ENCODE measurements around the gene PLEKHA4.

PLEKHA4 gene

GRCh38 chr19:48833977-48834376 lies 34.4 kb downstream of the PLEKHA4 start:
- no peak for DNase-seq (ENCODE audit: low read depth in 4 of 4, low spot score in 1 of 4)

- DNase-seq (ENCODE audit: low read depth in 4 of 4, low spot score in 1 of 4), result no peak
Measured at GRCh38 chr19:48833049-48833448, 35.4 kb downstream of the PLEKHA4 start.

DNA sequence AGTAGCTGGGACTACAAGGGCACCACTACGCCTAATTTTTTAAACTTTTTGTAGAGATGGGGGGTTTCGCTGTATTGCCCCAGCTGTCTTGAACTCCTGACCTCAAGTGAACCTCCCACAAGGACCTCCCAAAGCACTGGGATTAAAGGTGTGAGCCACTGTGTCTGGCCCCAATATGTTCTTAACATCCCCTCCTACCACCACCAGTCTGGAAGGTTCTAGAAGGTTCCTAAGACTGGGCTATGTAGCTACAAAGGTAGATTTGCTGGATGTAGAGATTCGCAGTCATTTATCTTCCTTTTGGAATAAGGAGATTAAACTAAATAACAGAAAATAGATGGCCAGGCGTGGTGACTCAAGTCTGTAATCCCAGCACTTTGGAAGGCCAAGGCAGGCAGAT lies 37.5 kb downstream of the PLEKHA4 start:
- DNase-seq (ENCODE audit: low read depth in 4 of 4, low spot score in 1 of 4), result no peak

- no peak for DNase-seq (ENCODE audit: low read depth in 4 of 4, low spot score in 1 of 4)
Measured at GRCh38 chr19:48830088-48830487, 38.3 kb downstream of the PLEKHA4 start.

DNA sequence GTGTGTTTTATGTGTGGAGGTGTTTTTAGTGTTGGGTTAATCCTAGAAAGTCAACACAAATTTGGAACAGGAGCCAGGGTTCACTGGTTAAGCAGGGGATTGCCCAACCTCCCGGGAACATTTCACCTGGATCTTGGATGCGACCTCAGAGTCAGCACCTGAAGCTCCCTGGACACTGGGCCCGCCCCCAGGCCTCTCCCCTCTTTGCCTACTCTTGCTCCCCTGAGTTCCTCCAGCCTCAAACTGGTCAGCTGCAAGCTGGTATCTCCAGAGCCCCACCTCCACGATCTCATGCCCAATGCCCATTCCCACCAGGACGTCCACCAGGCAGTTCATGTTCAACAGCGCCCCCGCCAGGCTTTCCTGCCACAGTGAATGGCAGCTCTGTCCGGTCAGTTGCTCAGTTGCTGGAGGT lies 41.8 kb downstream of the PLEKHA4 start:
- DNase-seq (ENCODE audit: low read depth in 4 of 4, low spot score in 1 of 4), result no peak

DNA sequence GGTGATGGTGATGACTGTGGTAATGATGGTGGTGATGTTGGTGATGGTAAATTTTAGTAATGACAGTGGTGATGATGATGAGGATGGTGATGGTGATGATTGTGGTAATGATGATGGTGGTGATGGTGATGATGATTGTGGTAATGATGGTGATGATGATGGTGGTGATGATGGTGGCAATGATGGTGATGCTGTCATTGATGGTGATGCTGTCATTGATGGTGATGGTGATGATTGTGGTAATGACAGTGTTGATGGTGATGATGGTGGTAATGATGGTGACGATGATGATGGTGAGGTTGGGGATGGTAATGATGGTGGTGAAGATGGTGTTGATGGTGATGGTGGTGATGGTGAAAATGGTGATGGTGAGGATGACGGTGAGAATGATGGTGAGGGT lies 45.9 kb downstream of the PLEKHA4 start:
- no peak for DNase-seq (ENCODE audit: low read depth in 4 of 4, low spot score in 1 of 4)

DNA sequence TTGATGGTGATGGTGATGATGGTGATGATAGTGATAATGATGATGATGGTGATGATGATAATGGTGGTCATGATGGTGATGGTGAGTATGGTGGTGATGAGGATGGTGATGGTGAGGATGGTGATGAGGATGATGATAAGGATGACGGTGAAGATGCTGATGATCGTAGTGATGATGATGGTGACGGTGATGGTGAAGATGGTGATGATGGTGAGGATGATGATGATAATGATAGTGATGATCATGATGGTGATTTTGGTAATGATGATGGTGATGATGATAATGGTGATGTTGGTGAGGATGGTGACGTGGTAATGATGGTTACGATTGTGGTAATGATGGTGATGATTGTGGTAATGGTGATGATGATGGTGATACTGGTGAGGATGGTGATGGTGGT lies 46.8 kb downstream of the PLEKHA4 start:
- no peak for DNase-seq (ENCODE audit: low read depth in 4 of 4, low spot score in 1 of 4)

GRCh38 chr19:48819366-48819816 lies 49.0 kb downstream of the PLEKHA4 start:
- no peak for DNase-seq (ENCODE audit: low read depth in 4 of 4, low spot score in 1 of 4)

GRCh38 chr19:48818234-48818820 lies 50.1 kb downstream of the PLEKHA4 start:
- no peak for DNase-seq (ENCODE audit: low read depth in 4 of 4, low spot score in 1 of 4)

DNA sequence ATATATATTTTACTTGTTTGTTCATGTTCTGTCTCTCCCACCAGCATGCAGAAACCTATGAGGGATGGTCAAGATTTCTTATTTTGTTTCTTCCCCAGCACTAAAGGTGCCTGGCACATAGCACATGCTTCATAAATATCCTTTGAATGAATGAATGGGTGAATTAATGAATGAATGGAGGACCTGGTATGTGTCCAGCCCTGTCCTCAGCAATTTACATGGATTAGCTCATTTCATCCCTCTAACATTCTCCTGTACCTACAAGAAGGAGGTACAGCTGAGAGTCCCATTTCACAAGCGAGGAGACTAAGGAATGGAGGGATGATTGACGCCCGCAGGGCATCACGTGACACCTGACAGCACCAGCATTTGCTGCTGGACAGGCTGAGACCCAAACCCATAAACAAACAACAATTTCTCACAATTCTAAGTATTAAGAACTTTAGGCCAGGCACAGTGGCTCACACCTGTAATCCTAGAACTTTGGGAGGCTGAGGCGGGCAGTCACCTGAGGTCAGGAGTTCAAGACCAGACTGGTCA lies 50.8 kb downstream of the PLEKHA4 start:
- DNase-seq (ENCODE audit: low read depth in 4 of 4, low spot score in 1 of 4), result no peak

- no peak for DNase-seq (ENCODE audit: low read depth in 4 of 4, low spot score in 1 of 4)
Measured at GRCh38 chr19:48815870-48816501, 52.4 kb downstream of the PLEKHA4 start.

DNA sequence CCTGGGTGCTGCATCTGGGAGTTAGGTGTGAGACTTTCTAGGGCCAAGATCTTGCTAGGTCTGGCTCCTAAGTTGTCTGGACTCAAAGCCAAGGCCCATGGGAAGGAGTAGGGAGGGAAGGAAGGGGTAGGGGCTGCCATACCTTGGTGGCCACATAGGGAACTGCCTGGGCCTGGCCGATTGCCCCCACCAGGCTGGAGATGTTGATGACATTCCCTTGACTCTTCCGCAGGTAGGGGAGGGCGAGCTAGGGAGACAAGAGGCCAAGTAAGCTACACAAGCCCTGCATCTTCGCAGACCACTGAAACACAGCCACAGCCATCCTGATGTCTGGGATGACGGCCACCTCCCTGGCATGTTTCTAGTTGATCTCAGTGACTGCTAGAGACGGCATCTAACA lies 53.5 kb downstream of the PLEKHA4 start:
- DNase-seq (ENCODE audit: low read depth in 4 of 4, low spot score in 1 of 4), result no peak

DNA sequence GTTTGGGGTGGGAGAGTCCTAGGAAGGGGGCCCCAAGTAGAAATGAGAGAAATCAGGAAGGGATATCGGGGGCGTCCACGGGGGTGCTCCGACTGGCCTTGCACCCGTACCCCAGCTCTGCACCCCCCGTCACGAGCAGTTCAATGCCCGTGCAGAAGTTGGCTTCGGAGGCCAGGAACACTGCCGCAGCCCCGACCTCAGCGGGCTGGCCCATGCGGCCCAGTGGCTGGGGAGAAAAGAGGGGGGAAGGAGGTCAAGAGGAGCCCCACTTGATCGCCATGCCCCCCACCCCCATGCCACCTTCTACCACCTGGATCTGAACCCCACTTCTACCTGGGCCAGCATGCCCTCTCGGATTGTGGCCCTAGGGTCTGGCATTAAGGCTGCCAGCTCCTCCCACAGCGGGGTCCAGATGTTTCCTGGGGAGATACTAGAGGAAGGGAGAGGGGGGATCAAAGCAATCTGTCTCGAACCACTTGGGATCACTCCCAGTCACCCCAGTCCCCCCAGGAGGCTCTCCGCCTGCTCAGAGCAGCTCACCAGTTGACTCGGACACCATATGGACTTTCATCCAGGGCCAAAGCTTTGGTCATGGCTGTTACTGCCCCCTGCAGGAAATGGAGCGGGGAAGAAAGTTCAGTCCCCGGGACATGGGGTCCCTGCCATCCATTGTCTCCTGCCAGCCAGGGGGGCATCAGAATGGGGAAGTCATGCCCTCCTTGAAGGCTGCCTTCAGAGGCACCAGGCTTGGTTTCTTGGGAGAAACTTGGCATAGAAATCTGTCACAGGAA lies 55.1 kb downstream of the PLEKHA4 start:
- no peak for DNase-seq (ENCODE audit: low read depth in 4 of 4, low spot score in 1 of 4)

- DNase-seq (ENCODE audit: low read depth in 4 of 4, low spot score in 1 of 4), result peak in 2 of 4 experiments; percentile 49 to 63
Measured at GRCh38 chr19:48812094-48812929, 56.1 kb downstream of the PLEKHA4 start.

GRCh38 chr19:48810151-48810550 lies 58.3 kb downstream of the PLEKHA4 start:
- DNase-seq (ENCODE audit: low read depth in 4 of 4, low spot score in 1 of 4), result no peak

- DNase-seq (ENCODE audit: low read depth in 4 of 4, low spot score in 1 of 4), result no peak
Measured at GRCh38 chr19:48807590-48808308, 60.7 kb downstream of the PLEKHA4 start.

DNA sequence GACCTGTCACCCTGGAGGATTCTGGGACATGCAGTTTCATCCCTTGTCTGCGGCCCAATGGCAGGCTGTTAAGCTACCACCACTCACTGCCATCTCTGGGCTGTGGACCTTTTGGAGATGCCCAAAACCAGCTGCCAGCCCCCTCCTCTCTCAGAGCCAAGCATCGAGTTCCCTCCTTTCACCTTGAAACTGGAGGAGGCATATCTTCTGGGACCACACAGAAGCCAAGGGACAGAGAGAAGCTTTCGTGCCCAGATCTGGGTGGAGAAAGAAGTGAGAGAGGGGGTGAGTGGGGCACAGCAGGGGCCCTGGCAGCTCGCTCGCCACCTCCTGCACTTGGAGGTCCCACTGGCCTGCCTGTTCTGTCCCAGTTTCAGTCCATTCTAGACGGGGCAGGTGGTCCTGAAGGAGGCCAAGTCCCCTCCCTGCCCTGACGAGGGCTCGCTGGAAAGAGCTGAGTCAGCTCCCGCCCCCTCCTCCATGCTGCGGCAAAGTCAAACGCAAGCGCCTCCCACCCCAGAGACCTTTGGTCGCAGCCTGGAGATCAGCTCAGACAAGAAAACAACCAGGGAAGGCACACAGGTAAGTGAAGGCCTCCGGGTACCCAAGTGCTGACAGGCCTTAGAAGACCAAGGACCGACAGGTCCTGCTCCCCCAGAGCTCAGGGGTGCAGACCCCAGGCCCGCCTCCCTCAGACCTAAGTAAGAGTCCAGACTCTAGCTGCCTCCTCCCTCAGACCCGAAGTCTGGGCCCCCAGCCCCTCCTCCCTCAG lies 61.4 kb downstream of the PLEKHA4 start:
- no peak for DNase-seq (ENCODE audit: low read depth in 4 of 4, low spot score in 1 of 4)

GRCh38 chr19:48806518-48806817 lies 61.9 kb downstream of the PLEKHA4 start:
- no peak for DNase-seq (ENCODE audit: low read depth in 4 of 4, low spot score in 1 of 4)

DNA sequence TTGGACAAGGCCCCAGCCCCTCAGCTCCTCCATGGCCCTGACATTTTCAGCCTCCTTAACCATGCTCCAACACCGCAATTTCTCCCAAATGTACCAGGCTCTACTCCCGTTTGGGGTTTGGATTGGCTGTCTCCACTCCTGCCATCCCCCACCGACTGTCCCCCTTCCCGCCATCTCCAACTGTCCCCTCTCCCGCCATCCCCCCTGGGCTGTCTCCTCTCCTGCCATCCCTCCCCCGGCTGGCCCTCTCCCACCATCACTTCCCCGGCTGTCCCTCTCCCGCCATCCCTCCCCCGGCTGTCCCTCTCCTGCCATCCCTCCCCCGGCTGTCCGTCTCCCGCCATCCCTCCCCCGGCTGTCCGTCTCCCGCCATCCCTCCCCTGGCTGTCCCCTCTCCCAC lies 63.0 kb downstream of the PLEKHA4 start:
- DNase-seq (ENCODE audit: low read depth in 4 of 4, low spot score in 1 of 4), result no peak

DNA sequence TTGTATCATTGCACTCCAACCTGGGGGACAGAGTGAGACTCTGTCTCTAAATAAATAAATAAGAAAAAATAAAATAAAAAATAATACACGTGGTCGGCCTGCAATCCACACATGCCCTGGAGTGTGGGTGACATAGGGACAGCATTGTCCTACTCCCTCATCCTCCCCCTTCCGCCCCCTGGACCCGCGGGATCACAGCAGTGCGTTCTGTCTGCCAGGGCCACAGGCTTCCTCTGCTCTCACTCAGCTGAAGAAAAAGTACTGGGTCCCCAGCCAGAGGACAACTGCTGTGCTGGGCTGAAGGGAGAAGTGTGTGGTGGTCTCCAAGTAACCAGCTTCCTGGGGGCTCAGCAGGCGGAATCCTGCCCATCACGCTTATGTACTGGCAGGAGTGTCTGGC lies 63.9 kb downstream of the PLEKHA4 start:
- DNase-seq (ENCODE audit: low read depth in 4 of 4, low spot score in 1 of 4), result no peak
